CD14-positive monocyte (primary cell): ENCODE data around the gene CYSTM1. TPM values are rescaled to one million over a fixed set of nuclear protein-coding genes. Genes with fewer than 3 reads are reported as not detected.
A peak's percentile ranks its signal among the peaks of the same experiment; 100 is the strongest.

Experiments used
- DNase-seq, 3 donors: peaks; one replicate each; pipeline ENCODE4 v3.0.0-alpha.2; 2011 to 2022
- H2AFZ ChIP-seq: 2 replicates; pipeline ENCODE4 v1.6.0; 2012; ENCODE audit warnings: mild to moderate bottlenecking, low read depth, low read length, inconsistent platforms; ENCODE audit not compliant: insufficient read depth, poor library complexity, severe bottlenecking
- H3K27ac ChIP-seq, 2 donors: 1 replicate in 1 of 2; 2 replicates in 1 of 2; pipeline ENCODE4 v1.5.1; 2012 to 2013; ENCODE audit warnings: low read length in 2 of 2, control low read depth in 1 of 2, inconsistent platforms in 1 of 2, low read depth in 1 of 2, mild to moderate bottlenecking in 1 of 2
- H3K27me3 ChIP-seq, 2 donors: one replicate each; pipeline versions ENCODE4 v1.6.0 to v1.6.1; 2011 to 2013; ENCODE audit warnings: low read length in 2 of 2; ENCODE audit not compliant: control insufficient read depth in 2 of 2, insufficient read depth in 2 of 2
- H3K36me3 ChIP-seq, 2 donors: replicated peaks in 1 of 2; 1 replicate in 1 of 2; 2 replicates in 1 of 2; pipeline versions ENCODE4 v1.5.1 to v1.6.1; 2012 to 2013; ENCODE audit warnings: low read length in 2 of 2, control low read depth in 1 of 2, inconsistent platforms in 1 of 2, mild to moderate bottlenecking in 1 of 2; ENCODE audit not compliant: insufficient read depth in 2 of 2, control insufficient read depth in 1 of 2
- H3K4me1 ChIP-seq, 2 donors: 1 replicate in 1 of 2; 2 replicates in 1 of 2; pipeline versions ENCODE4 v1.5.1 to v1.6.1; 2012 to 2013; ENCODE audit warnings: low read length in 2 of 2, control low read depth in 1 of 2, inconsistent platforms in 1 of 2, mild to moderate bottlenecking in 1 of 2, moderate library complexity in 1 of 2; ENCODE audit not compliant: insufficient read depth in 2 of 2, control insufficient read depth in 1 of 2
- H3K4me2 ChIP-seq: replicated peaks from 2 replicates; pipeline ENCODE3; 2012; ENCODE audit warnings: low read length, moderate library complexity, mild to moderate bottlenecking; ENCODE audit not compliant: poor library complexity, severe bottlenecking; ENCODE audit errors: extremely low read depth
- H3K4me3 ChIP-seq, 3 experiments: fragments of 200-600 bp in 1 of 3; sonication (generic) in 1 of 3; replicated peaks in 1 of 3; 1 replicate in 2 of 3; 2 replicates in 1 of 3; pipeline ENCODE4 v1.5.1; 2011 to 2013; ENCODE audit warnings: low read length in 3 of 3, mild to moderate bottlenecking in 3 of 3, control low read depth in 2 of 3, low read depth in 2 of 3, inconsistent platforms in 1 of 3, moderate library complexity in 1 of 3
- H3K79me2 ChIP-seq: 2 replicates; pipeline ENCODE4 v1.6.0; 2012; ENCODE audit warnings: mild to moderate bottlenecking, control low read depth, inconsistent platforms, low read length, moderate library complexity; ENCODE audit not compliant: insufficient read depth
- H3K9ac ChIP-seq: 2 replicates; pipeline ENCODE4 v1.6.0; 2017; ENCODE audit warnings: low read length, mild to moderate bottlenecking; ENCODE audit not compliant: insufficient read depth, poor library complexity, severe bottlenecking
- H3K9me3 ChIP-seq, 2 donors: replicated peaks in 1 of 2; 1 replicate in 1 of 2; 2 replicates in 1 of 2; pipeline versions ENCODE4 v1.5.1 to v1.6.1; 2012 to 2013; ENCODE audit warnings: low read length in 2 of 2, control low read depth in 1 of 2; ENCODE audit not compliant: control insufficient read depth in 1 of 2, insufficient read depth in 1 of 2
- H4K20me1 ChIP-seq: 2 replicates; pipeline ENCODE4 v1.6.0; 2012; ENCODE audit warnings: mild to moderate bottlenecking, low read length, control low read depth, moderate library complexity; ENCODE audit not compliant: insufficient read depth
- H3K27ac Mint-ChIP-seq, 7 donors: one replicate each; pipeline ENCODE4 v1.8.0; 2020; ENCODE audit warnings: mild to moderate bottlenecking in 7 of 7, mixed read lengths in 7 of 7, moderate library complexity in 6 of 7, inconsistent platforms in 2 of 7
- H3K27me3 Mint-ChIP-seq, 3 donors: one replicate each; pipeline ENCODE4 v1.8.0; 2021 to 2022; ENCODE audit warnings: low read depth in 3 of 3, mild to moderate bottlenecking in 3 of 3, mixed read lengths in 3 of 3, moderate library complexity in 3 of 3, inconsistent platforms in 1 of 3
- H3K36me3 Mint-ChIP-seq, 2 donors: one replicate each; pipeline ENCODE4 v1.8.0; 2020; ENCODE audit warnings: mixed read lengths in 2 of 2, inconsistent platforms in 1 of 2, mild to moderate bottlenecking in 1 of 2
- H3K4me1 Mint-ChIP-seq: one replicate; pipeline ENCODE4 v1.8.0; 2020; ENCODE audit warnings: mild to moderate bottlenecking, mixed read lengths
- H3K4me3 Mint-ChIP-seq, 2 donors: one replicate each; pipeline ENCODE4 v1.8.0; 2020; ENCODE audit warnings: mild to moderate bottlenecking in 2 of 2, mixed read lengths in 2 of 2, moderate library complexity in 1 of 2
- H3K9me3 Mint-ChIP-seq, 7 donors: one replicate each; pipeline ENCODE4 v1.8.0; 2020 to 2022; ENCODE audit warnings: mixed read lengths in 7 of 7, mild to moderate bottlenecking in 6 of 7, moderate library complexity in 6 of 7, inconsistent platforms in 2 of 7
- WGBS: methylation state at CpG from one replicate; pipeline ENCODE4 v1.1.5; 2013; ENCODE audit warnings: missing lambda C conversion rate; ENCODE audit not compliant: insufficient coverage; 5-methylcytosine and 5-hydroxymethylcytosine counted together
- intact Hi-C, 2 donors: fragments of 100-400 bp; cut with micrococcal nuclease; formaldehyde crosslinking; loops; one replicate each; pipeline versions ENCODE4 v1.15.0 to v1.15.1; 2023
- polyA plus RNA-seq, 3 donors: library from polyadenylated mRNA; depleted of rRNA in 1 of 3; unstranded in 2 of 3; stranded (reverse) in 1 of 3; fragments of 300-500 nt in 2 of 3; fragments of >200 nt in 1 of 3; fragmentation: Illumina TruSeq in 2 of 3; gene quantifications; 1 replicate in 2 of 3; 2 replicates in 1 of 3; pipeline ENCODE4 v1.2.3, GENCODE V29; 2012 to 2021
- TF ChIP-seq, protein P1 (sequence below): fragments of 200-600 bp; IDR thresholded peaks from one replicate; pipeline ENCODE4 v1.8.0; 2022; ENCODE audit warnings: antibody characterized with exemption, mild to moderate bottlenecking

CYSTM1 gene
- polyA plus RNA-seq, 3 donors: 14.0 to 40.0 (median 36.7) TPM

DNA sequence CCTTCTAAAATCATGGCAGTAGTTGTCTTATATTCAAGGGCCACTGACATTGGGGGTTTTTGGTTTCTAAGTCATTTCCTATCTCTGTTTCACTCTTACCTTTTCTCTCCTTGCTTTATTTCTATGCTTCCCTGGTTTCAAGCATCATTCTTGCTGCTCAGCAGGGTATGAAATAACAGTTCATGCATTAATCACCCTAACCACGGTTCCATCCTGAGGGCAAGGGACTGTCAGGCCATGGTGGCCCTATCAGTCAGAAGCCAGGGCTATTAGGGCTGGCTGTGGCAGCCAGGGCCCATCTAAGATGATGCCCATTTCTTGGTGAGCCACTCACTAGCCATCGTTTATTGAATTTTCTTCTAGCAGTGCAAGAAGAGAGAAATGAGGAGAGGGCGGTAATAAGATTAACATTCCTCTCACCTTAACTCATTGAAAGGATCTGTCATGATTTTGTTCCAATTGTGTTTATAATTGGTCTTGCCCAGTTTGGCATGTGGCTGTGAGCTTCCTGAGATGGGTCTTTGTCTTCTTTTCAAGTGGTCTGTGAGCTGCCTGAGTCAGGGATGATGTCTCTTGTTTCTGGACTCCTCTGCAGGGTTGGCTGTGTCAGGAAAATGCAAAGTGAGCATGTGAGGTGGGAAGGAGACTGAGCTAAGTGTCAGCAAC, 45.2 kb downstream of the CYSTM1 start:
- Mint-ChIP-seq H3K4me1 (peaks cover 64% of the 10 kb centered on the region), H3K9me3 (peaks cover 0 to 3% (median 0%) of the 10 kb centered on the region in 7 donors), H3K36me3 (peaks cover 5 to 24% of the 10 kb centered on the region in 2 donors), H3K27me3 (peaks cover 6 to 20% (median 9%) of the 10 kb centered on the region in 3 donors), H3K4me3 (no peak overlapping the region), H3K27ac (peak overlapping the region in 2 of 7 donors; percentile 37 to 47)
- H3K9ac ChIP-seq: no peak overlapping the region
- DNase-seq: no peak
- no peak overlapping the region for H3K4me3 ChIP-seq
- intact Hi-C loops: loop anchor here in 1 of 2 donors (5.0 kb wide), 1 partner anchor 33 kb away; no protein-coding TSS in a partner anchor
- H3K27me3 ChIP-seq: peaks cover 5 to 9% of the 10 kb centered on the region in 2 donors
- no peak overlapping the region for H2AFZ ChIP-seq
- no peak overlapping the region for H3K4me2 ChIP-seq
- no peaks in the 10 kb centered on the region for H3K79me2 ChIP-seq
- no peaks in the 10 kb centered on the region for H4K20me1 ChIP-seq
- no peak overlapping the region for H3K27ac ChIP-seq
- TF ChIP-seq, protein P1, sequence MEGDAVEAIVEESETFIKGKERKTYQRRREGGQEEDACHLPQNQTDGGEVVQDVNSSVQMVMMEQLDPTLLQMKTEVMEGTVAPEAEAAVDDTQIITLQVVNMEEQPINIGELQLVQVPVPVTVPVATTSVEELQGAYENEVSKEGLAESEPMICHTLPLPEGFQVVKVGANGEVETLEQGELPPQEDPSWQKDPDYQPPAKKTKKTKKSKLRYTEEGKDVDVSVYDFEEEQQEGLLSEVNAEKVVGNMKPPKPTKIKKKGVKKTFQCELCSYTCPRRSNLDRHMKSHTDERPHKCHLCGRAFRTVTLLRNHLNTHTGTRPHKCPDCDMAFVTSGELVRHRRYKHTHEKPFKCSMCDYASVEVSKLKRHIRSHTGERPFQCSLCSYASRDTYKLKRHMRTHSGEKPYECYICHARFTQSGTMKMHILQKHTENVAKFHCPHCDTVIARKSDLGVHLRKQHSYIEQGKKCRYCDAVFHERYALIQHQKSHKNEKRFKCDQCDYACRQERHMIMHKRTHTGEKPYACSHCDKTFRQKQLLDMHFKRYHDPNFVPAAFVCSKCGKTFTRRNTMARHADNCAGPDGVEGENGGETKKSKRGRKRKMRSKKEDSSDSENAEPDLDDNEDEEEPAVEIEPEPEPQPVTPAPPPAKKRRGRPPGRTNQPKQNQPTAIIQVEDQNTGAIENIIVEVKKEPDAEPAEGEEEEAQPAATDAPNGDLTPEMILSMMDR: no peak
- peaks cover 31 to 54% of the 10 kb centered on the region in 2 donors for H3K4me1 ChIP-seq
- H3K9me3 ChIP-seq: no peaks in the 10 kb centered on the region
- WGBS: 33% methylated on average over 1 of the region's 3 CpGs
- no peaks in the 10 kb centered on the region for H3K36me3 ChIP-seq

DNA sequence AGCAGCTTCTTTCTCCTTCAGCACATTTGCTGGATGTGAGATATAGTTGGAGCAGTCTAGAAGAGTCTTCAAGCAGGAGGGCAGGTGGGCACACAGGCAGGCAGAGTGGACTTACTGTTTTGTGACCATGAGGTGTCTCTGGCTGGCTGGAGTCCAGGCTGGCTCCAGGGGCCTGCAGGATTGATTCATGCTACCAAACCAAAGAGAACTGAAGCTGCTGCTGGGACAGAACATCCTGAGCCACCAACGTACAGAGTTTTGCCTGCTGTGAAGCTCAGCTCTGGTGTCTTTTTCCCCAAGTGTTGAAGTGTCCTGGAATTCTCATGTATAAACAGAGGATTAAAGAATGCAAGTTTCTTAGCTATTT, 45.7 kb downstream of the CYSTM1 start:
- H3K4me3 Mint-ChIP-seq: no peak overlapping the region
- Histone ChIP-seq H3K4me2 (no peak overlapping the region), H3K79me2 (no peaks in the 10 kb centered on the region), H3K9ac (no peak overlapping the region), H3K27ac (no peak overlapping the region), H3K9me3 (no peaks in the 10 kb centered on the region), H3K4me1 (peaks cover 26 to 49% of the 10 kb centered on the region in 2 donors), H3K27me3 (peaks cover 5 to 9% of the 10 kb centered on the region in 2 donors), H2AFZ (no peak overlapping the region), H3K4me3 (no peak overlapping the region), H4K20me1 (no peaks in the 10 kb centered on the region), H3K36me3 (no peaks in the 10 kb centered on the region)
- peak overlapping the region in 1 of 7 donors; percentile 5 for H3K27ac Mint-ChIP-seq
- peaks cover 6 to 20% (median 9%) of the 10 kb centered on the region in 3 donors for H3K27me3 Mint-ChIP-seq
- H3K9me3 Mint-ChIP-seq: peaks cover 0 to 3% (median 0%) of the 10 kb centered on the region in 7 donors
- no peak for DNase-seq
- H3K36me3 Mint-ChIP-seq: peaks cover 7 to 22% of the 10 kb centered on the region in 2 donors
- peaks cover 59% of the 10 kb centered on the region for H3K4me1 Mint-ChIP-seq
- TF ChIP-seq, protein P1: no peak
- WGBS: 88% methylated on average over 1 of the region's 1 CpG
- intact Hi-C loops: loop anchor here in 1 of 2 donors (5.0 kb wide), 1 partner anchor 33 kb away; no protein-coding TSS in a partner anchor
